Nephron (organoid): ENCODE data around the gene GNAI3.

Source experiments
- H3K27ac Mint-ChIP-seq, 3 experiments: 2 replicates each; pipeline ENCODE4 v1.8.0; 2020; ENCODE audit warnings: mixed read lengths in 3 of 3, mild to moderate bottlenecking in 2 of 3, moderate library complexity in 1 of 3
- H3K27me3 Mint-ChIP-seq: 2 replicates; pipeline ENCODE4 v1.8.0; 2021; ENCODE audit warnings: low read depth, mild to moderate bottlenecking, moderate library complexity, mixed read lengths
- H3K36me3 Mint-ChIP-seq: 2 replicates; pipeline ENCODE4 v1.8.0; 2020; ENCODE audit warnings: low read depth, mixed read lengths
- H3K4me1 Mint-ChIP-seq: 2 replicates; pipeline ENCODE4 v1.8.0; 2020; ENCODE audit warnings: mixed read lengths
- H3K4me3 Mint-ChIP-seq, 3 experiments: 2 replicates each; pipeline ENCODE4 v1.8.0; 2020; ENCODE audit warnings: mild to moderate bottlenecking in 3 of 3, mixed read lengths in 3 of 3, moderate library complexity in 2 of 3
- H3K9me3 Mint-ChIP-seq: 2 replicates; pipeline ENCODE4 v1.8.0; 2020; ENCODE audit warnings: mixed read lengths
- CTCF ChIP-seq, 3 experiments: fragments of 200-600 bp; sonication (generic); IDR thresholded peaks; one replicate each; pipeline ENCODE4 v1.5.0; 2021; ENCODE audit warnings: antibody characterized with exemption in 3 of 3; ENCODE audit not compliant: unreplicated experiment in 3 of 3

Gene GNAI3

DNA sequence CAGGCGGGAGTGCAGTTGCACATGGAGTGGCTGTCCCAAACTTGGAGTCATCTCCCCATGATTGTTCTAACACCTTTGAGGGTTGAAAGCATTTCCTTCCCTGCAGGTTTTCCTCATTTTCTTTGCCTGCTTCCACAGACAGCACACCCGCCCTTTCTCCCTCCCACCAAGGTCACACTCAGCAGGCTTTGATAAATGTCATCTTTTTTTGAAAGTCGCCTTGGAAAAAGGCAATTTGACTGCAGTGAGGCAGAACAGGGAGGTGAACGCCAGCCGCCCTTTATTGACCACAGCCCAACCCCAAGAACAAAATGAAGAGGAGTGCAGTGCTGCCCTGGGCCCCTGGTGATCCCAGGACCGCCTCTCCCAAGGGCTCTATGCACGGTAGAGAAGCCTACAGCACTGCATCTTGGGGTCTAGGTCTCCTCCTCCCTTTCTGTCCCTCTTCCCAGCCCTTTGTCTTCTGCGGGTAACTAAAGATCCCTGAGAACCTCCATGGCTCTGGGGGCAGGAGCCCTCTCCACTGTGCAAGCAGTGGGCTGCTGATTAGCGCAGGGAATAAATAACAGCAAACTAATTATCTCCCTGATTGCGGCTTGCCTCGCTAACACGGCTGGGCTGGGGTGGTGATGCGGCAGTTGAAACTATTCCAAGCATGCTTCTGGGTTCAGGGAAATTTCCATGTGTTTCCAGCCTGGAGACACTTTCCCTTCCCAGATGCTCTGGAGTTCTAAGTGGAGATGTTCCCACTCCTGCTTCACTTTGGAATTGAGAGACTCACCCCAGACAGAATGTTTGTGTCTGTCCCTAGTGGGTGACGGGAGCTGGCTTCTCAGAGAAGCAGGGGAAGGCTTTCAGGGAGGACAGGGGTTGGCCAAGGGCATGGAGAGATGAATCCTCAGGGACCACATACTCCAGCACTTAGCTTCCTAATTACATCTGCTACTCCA is 27.1 kb upstream of the GNAI3 start:
- H3K9me3 Mint-ChIP-seq = peaks cover 3% of the 10 kb centered on the region
- peaks cover 32% of the 10 kb centered on the region for H3K4me1 Mint-ChIP-seq
- H3K27ac Mint-ChIP-seq = peak overlapping the region in 2 of 3 experiments; percentile 30 to 43
- no peaks in the 10 kb centered on the region for H3K36me3 Mint-ChIP-seq
- no peaks in the 10 kb centered on the region for H3K27me3 Mint-ChIP-seq
- no peak overlapping the region for H3K4me3 Mint-ChIP-seq
- TF ChIP-seq CTCF (IDR thresholded peaks at IDR 0.05; ENCODE audit: unreplicated experiment in 3 of 3) = no peak

DNA sequence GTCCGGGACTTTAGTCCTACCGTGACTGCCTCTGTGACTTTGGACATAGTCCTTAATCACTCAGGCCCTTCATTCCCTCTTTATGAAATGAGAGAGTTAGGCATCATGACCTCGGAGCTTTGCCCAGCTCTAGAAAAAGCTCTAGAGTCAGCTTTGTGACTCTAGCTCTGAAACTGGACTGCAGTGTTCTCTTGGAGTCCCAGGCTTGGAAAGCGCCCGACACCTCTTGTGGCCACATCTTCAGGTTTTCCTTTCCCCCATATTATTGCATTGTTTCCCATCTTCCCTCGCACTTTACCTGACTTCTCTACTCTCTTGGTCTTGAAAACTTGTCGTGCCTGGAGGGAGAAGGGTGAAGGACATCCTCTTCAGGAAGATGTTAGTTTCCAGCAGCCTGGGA is 26.4 kb upstream of the GNAI3 start:
- Mint-ChIP-seq H3K36me3 (no peaks in the 10 kb centered on the region), H3K9me3 (peaks cover 3% of the 10 kb centered on the region), H3K4me3 (no peak overlapping the region), H3K4me1 (peaks cover 31% of the 10 kb centered on the region), H3K27ac (no peak overlapping the region), H3K27me3 (no peaks in the 10 kb centered on the region)
- TF ChIP-seq CTCF (IDR thresholded peaks at IDR 0.05; ENCODE audit: unreplicated experiment in 3 of 3) = no peak

- no peak for TF ChIP-seq CTCF (IDR thresholded peaks at IDR 0.05; ENCODE audit: unreplicated experiment in 3 of 3)
- H3K27me3 Mint-ChIP-seq = no peaks in the 10 kb centered on the region
- H3K4me3 Mint-ChIP-seq = no peak overlapping the region
- H3K36me3 Mint-ChIP-seq = no peaks in the 10 kb centered on the region
- peaks cover 44% of the 10 kb centered on the region for H3K4me1 Mint-ChIP-seq
- peaks cover 3% of the 10 kb centered on the region for H3K9me3 Mint-ChIP-seq
- H3K27ac Mint-ChIP-seq = no peak overlapping the region
Measured at GRCh38 chr1:109523706-109524105, 24.7 kb upstream of the GNAI3 start.

GRCh38 chr1:109527098-109527811 is 21.2 kb upstream of the GNAI3 start:
- TF ChIP-seq CTCF (IDR thresholded peaks at IDR 0.05; ENCODE audit: unreplicated experiment in 3 of 3) = no peak
- Mint-ChIP-seq H3K27ac (peak overlapping the region in 2 of 3 experiments; percentile 46 to 67), H3K9me3 (peaks cover 3% of the 10 kb centered on the region), H3K36me3 (no peaks in the 10 kb centered on the region), H3K27me3 (peaks cover 6% of the 10 kb centered on the region), H3K4me3 (no peak overlapping the region), H3K4me1 (peaks cover 62% of the 10 kb centered on the region)

DNA sequence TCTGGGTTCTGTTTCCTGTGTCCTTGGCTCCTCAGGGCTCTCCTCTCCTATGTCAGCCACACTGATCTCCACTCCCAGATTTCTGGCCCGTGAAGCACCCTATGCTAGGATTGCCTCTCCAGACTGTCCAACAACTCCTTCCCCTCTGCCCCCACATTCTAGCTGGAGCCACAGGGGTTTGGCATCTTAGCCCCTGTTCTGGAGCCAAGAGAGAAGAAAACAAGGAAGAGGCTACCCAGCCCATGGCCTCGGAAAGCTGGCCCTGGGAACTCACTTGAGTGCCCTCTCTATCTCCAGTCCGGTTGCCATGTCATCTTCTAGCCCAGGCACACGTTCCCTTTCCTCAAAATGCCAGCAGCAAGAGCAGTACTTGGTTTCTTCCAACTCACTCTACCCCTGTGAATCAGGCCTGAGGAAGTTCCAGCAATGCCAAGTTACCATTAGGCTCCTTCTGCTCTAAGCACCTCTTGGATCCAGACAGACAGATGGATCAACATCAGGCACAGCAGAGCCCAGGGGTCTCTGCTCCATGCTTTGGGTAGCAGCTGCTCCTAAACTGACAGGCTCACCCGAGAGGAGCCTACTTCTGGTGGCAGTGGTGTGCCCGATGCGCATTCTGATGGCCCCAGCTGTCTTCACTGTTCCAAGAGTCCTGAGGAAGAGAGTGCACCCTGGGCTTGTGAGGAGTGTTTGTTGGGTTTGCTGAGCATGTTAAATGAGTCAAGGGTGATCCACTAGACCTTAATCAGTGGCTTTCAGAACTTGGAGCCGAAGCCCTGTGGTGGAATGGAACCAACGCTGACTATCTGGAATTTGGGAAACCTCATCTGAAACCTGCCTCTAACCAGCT is 20.3 kb upstream of the GNAI3 start:
- TF ChIP-seq CTCF (IDR thresholded peaks at IDR 0.05; ENCODE audit: unreplicated experiment in 3 of 3) = no peak
- peak overlapping the region in 2 of 3 experiments; percentile 46 to 67 for H3K27ac Mint-ChIP-seq
- no peak overlapping the region for H3K4me3 Mint-ChIP-seq
- peaks cover 3% of the 10 kb centered on the region for H3K9me3 Mint-ChIP-seq
- peaks cover 10% of the 10 kb centered on the region for H3K27me3 Mint-ChIP-seq
- H3K36me3 Mint-ChIP-seq = no peaks in the 10 kb centered on the region
- H3K4me1 Mint-ChIP-seq = peaks cover 68% of the 10 kb centered on the region
